Non-pigmented ciliary epithelial cell (primary cell): ENCODE results near the gene PAK4.
"Not testable (repeated sequence)": the region's sequence is repeated elsewhere in the genome, so short reads cannot be mapped to it uniquely, and the experiment has no call there.

Experiments used
- DNase-seq: peaks from one replicate; pipeline ENCODE4 v3.0.0-alpha.2; 2010; ENCODE audit warnings: low read depth

The PAK4 gene

DNA sequence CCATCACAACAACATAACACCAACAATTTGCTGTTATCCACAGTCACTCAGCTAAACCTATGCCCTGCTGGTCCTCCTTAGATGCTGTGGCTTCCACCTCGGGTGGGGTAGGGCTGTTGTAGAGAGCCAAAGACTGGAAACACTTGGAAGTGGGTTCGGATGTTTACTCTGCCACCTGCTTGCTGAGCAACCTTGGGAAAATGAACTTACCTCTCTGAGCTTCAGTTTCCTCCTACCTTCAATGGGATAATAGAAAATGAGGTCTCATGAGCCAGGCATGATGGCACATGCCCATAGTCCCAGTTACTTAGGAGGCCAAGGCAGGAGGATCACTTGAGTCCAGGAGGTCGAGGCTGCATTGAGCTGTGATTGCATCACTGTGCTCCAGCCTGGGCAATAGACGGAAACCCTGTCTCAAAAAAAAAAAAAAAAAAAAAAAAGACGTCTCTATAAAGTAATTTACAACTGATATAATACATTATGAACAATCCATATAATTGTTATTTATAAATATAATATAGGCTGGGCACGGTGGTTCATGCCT, 81.8 kb downstream of the PAK4 start:
- DNase-seq: no peak

DNA sequence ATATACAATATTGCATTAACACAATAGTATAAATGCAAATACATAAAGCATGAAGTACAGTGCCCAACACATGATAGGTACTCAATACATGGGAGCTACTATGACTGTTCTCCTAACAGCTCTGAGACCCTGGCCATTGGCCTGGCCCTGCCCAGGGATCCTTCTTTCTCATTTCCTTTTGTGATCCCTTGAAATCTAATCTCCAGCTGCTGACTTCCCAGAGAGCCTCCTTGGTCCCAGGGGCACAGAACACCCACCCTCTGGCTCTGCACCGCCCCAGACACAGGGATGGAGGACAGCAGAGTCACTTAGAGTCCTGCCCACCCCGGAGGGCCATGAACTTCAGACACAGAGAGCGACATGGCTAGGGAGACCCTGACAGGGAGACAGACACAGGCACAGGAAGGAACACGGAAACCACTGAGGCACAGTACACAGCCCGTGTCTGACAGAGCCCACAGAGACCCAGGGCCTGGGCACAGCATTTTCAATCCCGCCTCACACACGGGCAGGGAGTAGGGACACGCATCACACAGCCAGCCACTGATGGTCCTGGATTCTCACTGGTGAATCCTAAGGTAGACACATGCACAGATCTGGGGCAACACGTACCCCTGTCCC, 82.7 kb downstream of the PAK4 start:
- no peak for DNase-seq

DNA sequence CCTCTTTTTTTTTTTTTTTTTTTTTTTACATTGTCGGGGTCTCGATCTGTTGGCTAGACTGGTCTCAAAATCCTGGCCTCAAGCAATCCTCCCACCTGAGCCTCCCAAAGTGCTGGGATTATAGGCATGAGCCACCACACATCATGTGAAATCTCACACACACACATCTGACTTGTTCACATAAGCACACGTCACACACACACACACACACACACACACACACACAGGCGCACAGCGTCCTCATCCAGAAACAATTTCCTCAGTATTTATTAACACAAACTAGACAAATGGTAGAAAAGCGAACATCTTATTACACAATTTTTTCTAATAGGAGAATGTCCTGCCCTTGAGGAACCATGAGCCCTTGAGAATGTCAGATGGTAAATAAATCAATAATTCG, 83.6 kb downstream of the PAK4 start:
- DNase-seq: no peak

DNA sequence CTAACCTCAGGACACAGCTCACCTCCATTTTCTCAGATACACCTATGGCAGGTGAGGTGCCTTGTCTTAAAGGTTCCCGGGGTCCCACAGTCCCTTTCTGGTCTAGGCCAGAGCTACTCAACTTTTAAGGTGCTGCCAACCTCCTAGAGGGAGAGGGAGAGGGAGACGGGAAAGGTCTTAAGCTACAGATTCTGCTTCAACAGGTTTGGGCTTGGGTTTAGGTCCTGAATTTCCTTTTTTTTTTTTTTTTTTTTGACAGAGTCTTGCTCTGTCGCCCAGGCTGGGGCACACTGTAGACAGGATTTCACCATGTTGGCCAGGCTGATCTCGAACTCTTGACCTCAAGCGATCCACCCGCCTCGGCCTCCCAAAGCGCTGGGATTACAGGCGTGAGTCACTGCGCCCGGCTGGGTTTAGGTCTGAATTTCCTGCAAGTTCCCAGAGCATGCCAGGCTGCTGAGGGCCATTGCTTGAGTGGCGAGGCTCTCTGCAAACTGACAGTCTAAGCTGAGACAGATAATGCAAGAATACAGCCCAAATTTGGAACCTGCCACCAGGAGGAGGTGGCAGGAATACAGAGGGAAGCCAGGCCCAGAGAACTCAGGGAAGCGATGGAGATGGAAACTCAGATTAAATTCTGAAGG, 86.3 kb downstream of the PAK4 start:
- DNase-seq: no peak

DNA sequence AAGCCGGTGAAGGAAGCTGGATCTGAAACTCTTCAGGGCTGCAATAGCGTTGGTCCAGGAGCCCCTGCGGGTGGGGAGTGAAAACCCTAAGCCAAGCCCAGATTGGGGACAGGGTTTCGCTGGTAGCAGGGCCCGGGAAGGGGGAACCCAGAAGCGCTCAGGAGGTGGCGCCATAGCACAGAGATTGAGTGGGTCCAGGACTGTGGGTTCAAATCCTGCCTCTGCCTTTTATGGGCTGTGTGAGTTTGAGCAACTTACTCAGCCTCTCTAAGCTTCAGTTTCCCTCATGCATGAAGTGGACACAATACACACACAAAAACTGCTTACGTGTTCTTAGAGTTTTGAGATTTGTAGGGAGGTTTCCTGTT, 86.8 kb downstream of the PAK4 start:
- DNase-seq: no peak

DNA sequence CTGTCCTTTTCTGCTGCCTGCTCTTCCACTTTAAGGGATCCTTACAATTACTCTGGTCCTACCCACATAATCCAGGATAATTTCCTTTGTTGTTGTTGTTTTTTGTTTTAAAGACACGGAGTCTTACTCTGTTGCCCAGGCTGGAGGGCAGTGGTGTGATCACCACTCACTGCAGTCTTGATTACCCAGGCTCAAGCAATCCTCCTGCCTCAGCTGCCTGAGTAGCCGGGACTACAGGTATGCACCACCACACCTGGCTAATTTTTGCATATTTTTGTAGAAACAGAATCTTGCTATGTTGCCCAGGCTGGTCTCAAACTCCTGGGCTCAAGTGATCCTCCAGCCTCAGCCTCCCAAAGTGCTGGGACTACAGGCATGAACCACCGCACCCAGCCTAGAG, 89.7 kb downstream of the PAK4 start:
- DNase-seq: not testable (repeated sequence)

DNA sequence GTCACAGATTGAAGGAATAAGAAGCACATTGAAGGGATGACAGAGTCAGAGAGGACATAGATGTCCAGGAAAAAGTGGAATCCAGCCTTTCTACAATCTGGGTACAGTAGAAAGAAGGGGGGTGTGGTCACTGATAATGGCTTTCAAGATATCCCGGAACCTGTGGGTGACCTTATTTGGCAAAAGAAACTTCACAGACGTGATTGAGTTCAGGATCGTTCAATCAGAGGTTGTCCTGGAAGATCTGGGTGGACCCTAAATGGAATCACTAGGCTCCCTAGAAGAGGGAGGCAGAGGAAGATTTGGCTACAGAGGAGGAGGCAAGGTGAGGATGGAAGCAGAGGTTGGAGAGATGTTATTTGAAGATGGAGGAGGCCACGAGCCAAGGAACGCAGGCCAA, 91.5 kb downstream of the PAK4 start:
- no peak for DNase-seq

DNA sequence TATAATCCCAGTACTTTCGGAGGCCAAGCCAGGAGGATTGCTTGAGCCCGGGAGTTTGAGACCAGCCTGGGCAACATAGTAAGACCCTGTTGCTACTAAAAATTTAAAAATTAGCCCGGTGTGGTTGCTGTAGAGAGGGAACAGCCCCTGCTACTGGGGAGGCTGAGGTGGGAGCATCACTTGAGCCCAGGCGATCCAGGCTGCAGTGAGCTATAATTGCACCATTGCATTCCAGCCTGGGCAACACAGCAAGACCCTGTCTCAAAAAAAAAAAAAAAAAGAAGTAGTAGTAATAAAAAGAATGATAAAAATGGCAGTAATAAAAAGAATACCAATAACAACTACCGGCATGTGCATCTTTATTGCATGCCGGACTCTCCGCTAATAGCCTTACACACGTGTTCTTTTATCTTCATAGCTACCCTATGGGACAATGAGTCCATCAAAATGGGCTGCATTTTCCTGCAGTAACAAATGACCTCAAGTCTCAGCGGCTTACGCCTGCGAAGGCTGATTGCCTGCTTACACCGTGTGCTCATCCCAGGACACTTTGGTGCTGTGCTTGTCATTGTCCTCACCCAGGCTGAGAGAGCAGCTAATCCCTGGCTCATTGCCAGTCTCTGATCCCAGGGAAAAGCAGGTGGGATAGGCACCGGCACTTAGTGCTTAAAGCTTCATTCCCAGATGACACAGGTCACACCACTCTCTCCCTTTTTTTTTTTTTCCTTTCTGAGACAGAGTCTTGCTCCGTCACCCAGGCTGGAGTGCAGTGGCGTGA, 92.8 kb downstream of the PAK4 start:
- DNase-seq: no peak

DNA sequence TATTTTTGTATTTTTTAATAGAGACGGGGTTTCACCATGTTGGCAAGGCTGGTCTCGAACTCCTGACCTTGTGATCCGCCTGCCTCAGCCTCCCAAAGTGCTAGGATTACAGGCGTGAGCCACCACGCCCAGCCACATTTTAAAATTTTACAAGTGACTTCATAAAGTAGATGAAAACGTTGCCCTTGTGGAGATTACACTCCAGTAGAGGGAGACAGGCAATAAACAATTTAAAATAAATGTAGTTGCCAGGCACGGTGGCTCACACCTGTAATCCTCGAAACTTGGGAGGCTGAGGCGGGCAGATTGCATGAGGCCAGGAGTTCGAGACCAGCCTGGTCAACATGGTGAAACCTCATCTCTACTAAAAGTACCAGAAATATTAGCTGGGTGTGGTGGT, 93.5 kb downstream of the PAK4 start:
- not testable (repeated sequence) for DNase-seq

DNA sequence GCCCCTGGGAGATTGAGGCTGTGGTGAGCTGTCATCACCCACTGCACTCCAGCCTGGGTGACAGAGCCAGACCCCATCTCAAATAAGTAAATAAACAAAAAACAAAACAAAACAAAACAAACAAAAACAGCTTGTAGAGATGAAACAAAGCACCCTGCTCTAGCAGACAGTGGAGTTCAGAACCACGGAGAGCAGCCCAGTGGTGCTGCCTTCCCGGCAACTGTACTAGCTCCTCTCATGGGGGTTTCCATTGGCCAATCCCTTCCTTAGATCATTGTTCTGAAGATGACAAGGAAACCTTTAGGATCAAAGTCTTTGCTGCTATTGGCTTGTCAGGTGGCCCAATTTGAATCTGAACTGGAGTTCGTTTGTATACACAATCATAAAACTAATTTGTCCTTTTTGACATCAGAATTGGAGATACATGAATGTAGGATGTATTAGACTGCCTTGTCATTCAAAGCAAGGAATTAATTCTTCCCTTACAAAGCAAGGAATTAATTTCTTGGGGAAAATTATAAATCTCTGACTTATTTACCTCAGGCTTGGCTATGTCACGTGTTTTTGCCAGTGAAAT, 98.2 kb downstream of the PAK4 start:
- no peak for DNase-seq

DNA sequence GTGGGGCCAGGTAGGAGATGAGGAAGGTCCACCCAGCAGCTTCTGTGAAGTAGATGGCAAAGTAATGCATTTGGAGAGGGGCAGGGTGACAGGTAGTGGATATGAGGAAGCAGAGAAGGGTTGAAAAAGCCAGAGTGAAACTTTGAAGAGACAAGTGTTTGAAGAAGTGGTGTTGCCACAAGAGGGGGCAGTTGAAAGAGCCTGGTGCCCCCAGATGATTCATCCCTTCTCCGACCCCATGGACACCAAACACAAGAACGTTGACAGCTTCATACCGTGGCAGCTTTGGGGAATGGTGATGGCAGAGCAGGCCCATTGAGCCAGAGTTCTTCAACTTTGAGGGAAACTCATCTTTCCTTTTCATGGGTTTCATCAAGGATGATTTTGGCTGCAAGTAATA, 99.3 kb downstream of the PAK4 start:
- DNase-seq: no peak
